Neural crest cell (in vitro differentiated cells): ENCODE data around the gene ZFAND6. TPM values are rescaled to one million over a fixed set of nuclear protein-coding genes. Genes with fewer than 3 reads are reported as not detected.

ENCODE experiments used
- DNase-seq: peaks from one replicate; pipeline ENCODE4 v3.0.0; 2021; ENCODE audit warnings: low read depth, mixed read lengths, low spot score
- H3K27ac Mint-ChIP-seq: one replicate; pipeline ENCODE4 v1.8.0; 2021; ENCODE audit warnings: mild to moderate bottlenecking, mixed read lengths; ENCODE audit not compliant: unreplicated experiment
- H3K27me3 Mint-ChIP-seq: 2 replicates; pipeline ENCODE4 v1.8.0; 2021; ENCODE audit warnings: low read depth, mild to moderate bottlenecking, mixed read lengths
- H3K36me3 Mint-ChIP-seq: 2 replicates; pipeline ENCODE4 v1.8.0; 2021; ENCODE audit warnings: low read depth, mild to moderate bottlenecking, mixed read lengths
- H3K4me1 Mint-ChIP-seq: 2 replicates; pipeline ENCODE4 v1.8.0; 2021; ENCODE audit warnings: mixed read lengths
- H3K4me3 Mint-ChIP-seq: one replicate; pipeline ENCODE4 v1.8.0; 2021; ENCODE audit warnings: mild to moderate bottlenecking, mixed read lengths
- H3K9me3 Mint-ChIP-seq: 2 replicates; pipeline ENCODE4 v1.8.0; 2021; ENCODE audit warnings: mixed read lengths
- total RNA-seq: library from RNA; stranded (reverse); gene quantifications from 2 replicates; pipeline ENCODE4 v1.2.1, GENCODE V29; 2021
- TF ChIP-seq, protein P1 (sequence below): fragments of 200-600 bp; sonication (generic); conservative IDR thresholded peaks from 2 replicates; pipeline ENCODE4 v1.5.0; 2021; ENCODE audit warnings: antibody characterized with exemption, mild to moderate bottlenecking

ZFAND6 gene
- total RNA-seq, 1 donor from 2014 or later, result 50.6 TPM

DNA sequence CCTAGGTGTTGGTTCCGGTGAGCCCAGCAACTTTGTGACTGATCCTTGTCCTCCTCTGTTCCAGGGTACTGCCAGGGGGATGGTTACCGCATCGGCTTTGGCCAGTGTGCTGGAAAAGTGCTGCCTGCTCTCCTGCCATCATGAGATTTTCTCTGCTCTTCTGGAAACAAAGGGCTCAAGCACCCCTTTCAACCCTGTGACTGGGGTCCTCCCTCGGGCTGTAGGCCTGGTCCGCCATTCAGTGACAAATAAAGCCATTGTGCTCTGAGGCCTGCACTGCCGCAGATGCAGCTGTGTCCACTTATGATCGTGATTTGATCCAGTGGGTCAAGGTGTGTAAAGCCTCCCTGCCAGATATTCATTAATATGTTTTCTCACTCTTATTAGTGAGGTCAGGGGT is 126.6 kb downstream of the ZFAND6 start:
- no peak overlapping the region for H3K4me3 Mint-ChIP-seq
- TF ChIP-seq, protein P1, sequence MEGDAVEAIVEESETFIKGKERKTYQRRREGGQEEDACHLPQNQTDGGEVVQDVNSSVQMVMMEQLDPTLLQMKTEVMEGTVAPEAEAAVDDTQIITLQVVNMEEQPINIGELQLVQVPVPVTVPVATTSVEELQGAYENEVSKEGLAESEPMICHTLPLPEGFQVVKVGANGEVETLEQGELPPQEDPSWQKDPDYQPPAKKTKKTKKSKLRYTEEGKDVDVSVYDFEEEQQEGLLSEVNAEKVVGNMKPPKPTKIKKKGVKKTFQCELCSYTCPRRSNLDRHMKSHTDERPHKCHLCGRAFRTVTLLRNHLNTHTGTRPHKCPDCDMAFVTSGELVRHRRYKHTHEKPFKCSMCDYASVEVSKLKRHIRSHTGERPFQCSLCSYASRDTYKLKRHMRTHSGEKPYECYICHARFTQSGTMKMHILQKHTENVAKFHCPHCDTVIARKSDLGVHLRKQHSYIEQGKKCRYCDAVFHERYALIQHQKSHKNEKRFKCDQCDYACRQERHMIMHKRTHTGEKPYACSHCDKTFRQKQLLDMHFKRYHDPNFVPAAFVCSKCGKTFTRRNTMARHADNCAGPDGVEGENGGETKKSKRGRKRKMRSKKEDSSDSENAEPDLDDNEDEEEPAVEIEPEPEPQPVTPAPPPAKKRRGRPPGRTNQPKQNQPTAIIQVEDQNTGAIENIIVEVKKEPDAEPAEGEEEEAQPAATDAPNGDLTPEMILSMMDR, result no peak
- H3K36me3 Mint-ChIP-seq, result peaks cover 16% of the 10 kb centered on the region
- no peak for DNase-seq
- no peaks in the 10 kb centered on the region for H3K27me3 Mint-ChIP-seq
- peaks cover 44% of the 10 kb centered on the region for H3K4me1 Mint-ChIP-seq
- H3K9me3 Mint-ChIP-seq, result no peaks in the 10 kb centered on the region
- peak overlapping the region; percentile 90 for H3K27ac Mint-ChIP-seq

GRCh38 chr15:80186597-80186996 is 127.1 kb downstream of the ZFAND6 start:
- no peaks in the 10 kb centered on the region for H3K9me3 Mint-ChIP-seq
- H3K27ac Mint-ChIP-seq, result no peak overlapping the region
- no peak overlapping the region for H3K4me3 Mint-ChIP-seq
- peaks cover 16% of the 10 kb centered on the region for H3K36me3 Mint-ChIP-seq
- H3K27me3 Mint-ChIP-seq, result no peaks in the 10 kb centered on the region
- TF ChIP-seq, protein P1, result no peak
- no peak for DNase-seq
- H3K4me1 Mint-ChIP-seq, result peaks cover 44% of the 10 kb centered on the region

Other genes starting within 250 kb of the ZFAND6 start
- 11.2 and 11.9 TPM in 2 replicates for gene MTHFS, start 162.7 kb upstream of the ZFAND6 start, total RNA-seq
- gene BCL2A1, start 88.5 kb upstream of the ZFAND6 start, total RNA-seq, result not detected in 2 replicates
- gene FAH, start 93.3 kb downstream of the ZFAND6 start, total RNA-seq, result 21.1 and 22.9 TPM in 2 replicates
- gene CTXND1, start 192.5 kb downstream of the ZFAND6 start, total RNA-seq, result 1.3 TPM in 2 replicates